K562 (cell line): Measurements from ENCODE around the gene NAALAD2. TPM values are rescaled to one million over a fixed set of nuclear protein-coding genes. Genes with fewer than 3 reads are reported as not detected.
A peak's percentile ranks its signal among the peaks of the same experiment; 100 is the strongest.
"Not testable (repeated sequence)": the region's sequence is repeated elsewhere in the genome, so short reads cannot be mapped to it uniquely, and the experiment has no call there.

Experiments
- ATAC-seq: fragments of 200-7000 bp; cut with Tn5 transposase; 3 replicates; pipeline ENCODE4 v1.9.1; 2020; ENCODE audit warnings: moderate library complexity
- BruUV-seq: library from RNA; stranded (reverse); fragments of 400-500 nt; replicated peaks from 2 replicates; lab custom pipeline; 2021; lab: Mats Ljungman, UMichigan
- CTCF ChIA-PET: fragments of 300-600 bp; formaldehyde crosslinking; extraction: SDS; loops from one replicate; lab custom pipeline; 2021; ENCODE audit warnings: low intra/inter-chr PET ratio; lab: Yijun Ruan, JAX
- POLR2A ChIA-PET: fragments of 300-600, 350-650 bp; sonication (Branson Sonifier 250); formaldehyde crosslinking; extraction: SDS; loops from one replicate; lab custom pipeline; 2021; ENCODE audit warnings: antibody characterized with exemption, inconsistent platforms; lab: Yijun Ruan, JAX
- DNase-seq, 4 experiments: peaks; one replicate each; pipeline versions ENCODE4 v3.0.0 to v3.0.0-alpha.2; 2011 to 2018; ENCODE audit warnings: low spot score in 3 of 4, mixed read lengths in 3 of 4; ENCODE audit errors: extremely low read depth in 1 of 4
- FAIRE-seq: peaks from 2 replicates; lab custom pipeline; 2011; peaks lifted over from hg19 to GRCh38; lab: Jason Lieb, UNC
- H2AFZ ChIP-seq: 2 replicates; pipeline ENCODE4 v1.6.0; 2011; ENCODE audit warnings: low read depth, low read length, control low read depth, inconsistent platforms
- H3K27ac ChIP-seq: fragments of 200-600 bp; 3 replicates; pipeline ENCODE4 v1.8.0; 2011; ENCODE audit warnings: low read depth, mild to moderate bottlenecking, control low read depth, inconsistent platforms, low read length, moderate library complexity, mixed read lengths; ENCODE audit errors: extremely low read depth
- H3K27me3 ChIP-seq, 2 experiments: fragments of 300-600 bp in 1 of 2; 2 replicates in 1 of 2; 3 replicates in 1 of 2; pipeline versions ENCODE4 v1.6.0 to v1.8.0; 2011; ENCODE audit warnings: inconsistent platforms in 2 of 2, low read length in 2 of 2, mild to moderate bottlenecking in 1 of 2, mixed read lengths in 1 of 2, moderate library complexity in 1 of 2; ENCODE audit not compliant: control insufficient read depth in 2 of 2, insufficient read depth in 2 of 2
- H3K36me3 ChIP-seq: fragments of 300-600 bp; 3 replicates; pipeline ENCODE4 v1.8.0; 2011; ENCODE audit warnings: mild to moderate bottlenecking, low read length, inconsistent platforms; ENCODE audit not compliant: control insufficient read depth, insufficient read depth
- H3K4me1 ChIP-seq, 2 experiments: fragments of 200-600 bp in 1 of 2; replicated peaks in 1 of 2; 2 replicates in 1 of 2; 3 replicates in 1 of 2; pipeline versions ENCODE4 v1.5.1 to v1.8.0; 2011; ENCODE audit warnings: inconsistent platforms in 2 of 2, low read length in 2 of 2, mild to moderate bottlenecking in 1 of 2, mixed read lengths in 1 of 2, moderate library complexity in 1 of 2; ENCODE audit not compliant: control insufficient read depth in 2 of 2, insufficient read depth in 2 of 2
- H3K4me2 ChIP-seq: 2 replicates; pipeline ENCODE4 v1.6.1; 2011; ENCODE audit warnings: low read length, control low read depth, inconsistent platforms, mixed read lengths; ENCODE audit not compliant: insufficient read depth
- H3K4me3 ChIP-seq: fragments of 200-600 bp; sonication (generic), shearing (Covaris generic); 2 replicates; pipeline ENCODE4 v1.5.1; 2016; ENCODE audit warnings: control low read depth, inconsistent platforms
- H3K79me2 ChIP-seq: fragments of 200-600 bp; 3 replicates; pipeline ENCODE4 v1.8.0; 2011; ENCODE audit warnings: low read length, inconsistent platforms; ENCODE audit not compliant: control insufficient read depth, insufficient read depth
- H3K9ac ChIP-seq, 2 experiments: 2 replicates each; pipeline versions ENCODE4 v1.6.0 to v1.6.1; 2011; ENCODE audit warnings: low read depth in 2 of 2, low read length in 2 of 2, control low read depth in 1 of 2, inconsistent platforms in 1 of 2, mild to moderate bottlenecking in 1 of 2, mixed read lengths in 1 of 2; ENCODE audit not compliant: insufficient read depth in 1 of 2
- H3K9me1 ChIP-seq: one replicate; pipeline ENCODE4 v1.6.0; 2011; ENCODE audit warnings: inconsistent platforms, mild to moderate bottlenecking, low read length, moderate library complexity; ENCODE audit not compliant: control insufficient read depth, insufficient read depth
- H3K9me3 ChIP-seq: replicated peaks from 2 replicates; pipeline ENCODE4 v1.5.1; 2011; ENCODE audit warnings: low read depth, low read length, inconsistent platforms; ENCODE audit not compliant: control insufficient read depth, insufficient read depth
- H4K20me1 ChIP-seq: replicated peaks from 2 replicates; pipeline ENCODE4 v1.6.1; 2011; ENCODE audit warnings: low read length, inconsistent platforms, mixed read lengths; ENCODE audit not compliant: control insufficient read depth, insufficient read depth
- L3MBTL2 ChIP-seq: fragments of 450-650 bp; IDR thresholded peaks from 2 replicates; pipeline ENCODE4 v1.6.1; 2016; ENCODE audit warnings: mild to moderate bottlenecking, moderate library complexity
- MGA ChIP-seq: fragments of 450-650 bp; IDR thresholded peaks from 2 replicates; pipeline ENCODE4 v1.6.1; 2016; ENCODE audit warnings: mild to moderate bottlenecking, moderate library complexity
- TAF7 ChIP-seq: fragments of 450-650 bp; IDR thresholded peaks from 2 replicates; pipeline ENCODE4 v1.6.1; 2016; ENCODE audit warnings: missing genetic modification characterization, missing compliant biosample characterization
- WGBS: fragments of 100-300 bp; shearing (Covaris generic); methylation state at CpG from one replicate; pipeline ENCODE4 v1.1.6; 2016; ENCODE audit warnings: low coverage, mixed read lengths; ENCODE audit not compliant: insufficient coverage; ENCODE audit errors: missing lambda C conversion rate; 5-methylcytosine and 5-hydroxymethylcytosine counted together
- in situ Hi-C: fragments of 300-500 bp; cut with MboI; formaldehyde crosslinking; loops from 4 replicates; pipeline ENCODE4 v1.15.0; 2018; ENCODE audit warnings: inconsistent platforms, mixed read lengths
- intact Hi-C: fragments of 100-400 bp; cut with micrococcal nuclease; formaldehyde crosslinking; loops from 2 replicates; pipeline ENCODE4 v1.14.2; 2022
- polyA plus RNA-seq, 8 experiments: library from polyadenylated mRNA; depleted of rRNA in 4 of 8; stranded (reverse) in 5 of 8; unstranded in 3 of 8; fragments of >200 nt; fragmentation: Nextera tagmentation in 2 of 8; fragmentation: Illumina TruSeq in 1 of 8; extraction: Ambion mirVana in 2 of 8; extraction: Trizol in 1 of 8; gene quantifications; 2 replicates each; pipeline versions ENCODE4 v1.2.1 to v1.2.3, GENCODE V29; 2011 to 2014; ENCODE audit warnings: inconsistent platforms in 1 of 8, missing spikeins in 1 of 8
- total RNA-seq, 7 experiments: library from RNA; depleted of rRNA in 6 of 7; stranded (reverse); fragments of >200 nt in 6 of 7; fragmentation: Illumina TruSeq in 2 of 7; extraction: Trizol in 2 of 7; gene quantifications; 2 replicates each; pipeline versions ENCODE4 v1.2.1 to v1.2.3, GENCODE V29; 2011 to 2021; ENCODE audit warnings: low replicate concordance in 1 of 7

Gene NAALAD2
- total and polyA plus RNA-seq, 9 of the 15 experiments (the other 6 are each of a cell fraction or from before 2014, with no cell fraction given) = 0.05 to 0.24 (median 0.12) TPM

GRCh38 chr11:90088731-90089130 lies 45.7 kb upstream of the NAALAD2 start:
- H3K9me1 ChIP-seq, H4K20me1 ChIP-seq, CTCF ChIA-PET, H3K4me3 ChIP-seq, H3K27ac ChIP-seq, FAIRE-seq, H3K36me3 ChIP-seq, H2AFZ ChIP-seq, H3K79me2 ChIP-seq, intact Hi-C loops, ATAC-seq, BruUV-seq, H3K9me3 ChIP-seq, H3K4me2 ChIP-seq, POLR2A ChIA-PET, H3K9ac ChIP-seq, DNase-seq, H3K27me3 ChIP-seq, H3K4me1 ChIP-seq: not testable (repeated sequence)
- no CpG with 5 or more reads among the region's 2 CpGs for WGBS
- in situ Hi-C loops = loop anchor here (10.0 kb wide), 1 partner anchor 334 kb away; no protein-coding TSS in a partner anchor

GRCh38 chr11:90095230-90095924 lies 39.1 kb upstream of the NAALAD2 start:
- WGBS = 0% methylated on average over 8 of the region's 28 CpGs
- intact Hi-C loops, FAIRE-seq: not testable (repeated sequence)
- TF ChIP-seq MGA = peak; percentile 34; the same call in 1 of the 2 replicates
- peak; percentile 44; the same call in 1 of the 2 replicates for TF ChIP-seq TAF7 (tag)
- 0 out of 2 replicates have a peak, but pooled peaks have one; percentile 24 for TF ChIP-seq L3MBTL2

More at GRCh38 chr11:90095230-90095924, 39.1 kb upstream of the NAALAD2 start:
- POLR2A ChIA-PET, H3K4me2 ChIP-seq, H4K20me1 ChIP-seq, H3K4me3 ChIP-seq, in situ Hi-C loops, H2AFZ ChIP-seq, CTCF ChIA-PET, H3K4me1 ChIP-seq, H3K9ac ChIP-seq, H3K9me1 ChIP-seq, BruUV-seq, H3K36me3 ChIP-seq, H3K79me2 ChIP-seq, H3K9me3 ChIP-seq, H3K27me3 ChIP-seq, H3K27ac ChIP-seq, DNase-seq: not testable (repeated sequence)
- ATAC-seq = peak; percentile 67
